Stimulated activated CD4-positive, alpha-beta T cell treated with anti-CD3 and anti-CD28 coated beads, Interleukin-1b, Interleukin-23, amount 100 ng/mL, for 48 hours (primary cell): ENCODE results near the gene TYK2.
"Not testable (repeated sequence)": the region's sequence is repeated elsewhere in the genome, so short reads cannot be mapped to it uniquely, and the experiment has no call there.

Source experiments
- DNase-seq: peaks from one replicate; pipeline ENCODE4 v3.0.0-alpha.2; 2020

The TYK2 gene

DNA sequence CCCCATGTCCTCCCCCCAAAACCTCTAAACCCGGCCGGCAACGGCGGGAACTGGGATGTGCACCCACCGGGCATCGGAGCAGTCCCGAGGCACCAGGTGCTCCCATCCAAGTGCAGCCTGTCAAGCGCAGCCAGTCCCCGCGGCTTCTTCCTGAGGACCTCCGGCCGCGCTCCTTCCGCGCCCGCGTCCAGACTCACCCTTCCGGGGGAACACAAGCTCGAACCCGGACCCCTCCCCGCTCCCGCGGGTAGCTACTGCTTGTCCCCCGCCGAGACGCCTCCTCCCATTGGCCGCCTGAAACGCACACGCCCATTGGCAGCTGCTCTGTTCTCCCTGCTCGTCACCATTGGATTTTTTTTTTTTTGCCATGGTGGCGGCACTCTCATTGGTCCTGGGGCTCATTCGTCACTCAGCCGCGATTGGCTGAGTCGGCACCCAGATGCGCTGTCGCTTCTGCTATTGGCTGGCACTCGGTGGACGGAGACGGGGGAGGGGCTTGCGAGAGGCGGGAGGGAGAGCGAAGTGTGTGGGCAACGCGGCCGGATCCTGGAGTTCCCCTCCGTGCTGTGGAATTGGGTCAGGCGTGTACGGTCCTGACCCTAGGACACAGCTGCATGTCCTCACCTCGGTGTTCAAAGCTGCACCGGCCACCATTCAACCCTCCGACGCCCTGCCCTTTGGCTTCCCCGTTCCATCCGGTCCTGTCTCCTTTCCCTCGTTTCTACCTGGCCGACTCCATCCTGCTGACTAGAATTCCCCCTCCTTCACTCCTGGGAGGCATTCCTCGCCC, at the start of gene TYK2:
Gene TYK2, minus strand, starts transcription at position 260 of the 790 bp plus-strand sequence. CDS start 2,166 bp downstream, outside the sequence.
- peak; percentile 96 for DNase-seq

DNA sequence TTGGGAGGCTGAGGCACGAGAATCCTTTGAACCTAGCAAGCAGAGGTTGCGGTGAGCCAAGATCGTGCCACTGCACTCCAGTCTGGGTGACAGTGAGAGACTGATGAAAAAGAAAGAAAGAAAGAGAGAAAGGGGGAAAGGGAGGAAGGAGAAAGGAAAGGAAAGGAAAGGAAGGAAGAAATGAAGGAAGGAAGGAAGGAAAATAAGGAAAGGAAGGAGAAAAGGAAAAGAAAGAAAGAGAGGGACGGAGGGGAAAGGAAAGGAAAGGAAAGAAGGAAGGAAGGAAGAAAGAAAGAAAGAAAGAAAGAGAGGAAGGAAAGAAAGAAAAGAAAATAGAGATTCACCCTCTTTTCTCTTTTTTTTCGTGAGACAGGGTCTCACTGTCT, 48.6 kb upstream of the TYK2 start:
- DNase-seq, result no peak

DNA sequence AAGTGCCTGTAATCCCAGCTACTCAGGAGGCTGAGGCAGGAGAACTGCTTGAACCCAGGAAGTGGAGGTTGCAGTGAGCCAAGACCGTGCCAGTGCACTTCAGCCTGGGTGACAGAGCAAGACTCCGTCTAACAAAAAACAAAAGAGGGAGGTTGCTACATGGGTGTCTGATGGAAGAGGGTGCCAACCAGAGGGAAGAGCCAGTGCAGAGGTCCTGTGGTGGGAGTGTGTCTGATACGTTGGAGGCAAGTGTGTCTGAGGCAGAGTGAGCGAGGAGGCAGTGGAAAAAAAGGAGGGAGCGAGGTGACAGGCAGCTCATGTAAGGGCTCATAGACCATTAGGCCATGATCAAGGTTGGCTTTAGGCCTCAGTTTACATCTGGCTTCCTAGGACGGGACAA, 46.8 kb upstream of the TYK2 start:
- no peak for DNase-seq

DNA sequence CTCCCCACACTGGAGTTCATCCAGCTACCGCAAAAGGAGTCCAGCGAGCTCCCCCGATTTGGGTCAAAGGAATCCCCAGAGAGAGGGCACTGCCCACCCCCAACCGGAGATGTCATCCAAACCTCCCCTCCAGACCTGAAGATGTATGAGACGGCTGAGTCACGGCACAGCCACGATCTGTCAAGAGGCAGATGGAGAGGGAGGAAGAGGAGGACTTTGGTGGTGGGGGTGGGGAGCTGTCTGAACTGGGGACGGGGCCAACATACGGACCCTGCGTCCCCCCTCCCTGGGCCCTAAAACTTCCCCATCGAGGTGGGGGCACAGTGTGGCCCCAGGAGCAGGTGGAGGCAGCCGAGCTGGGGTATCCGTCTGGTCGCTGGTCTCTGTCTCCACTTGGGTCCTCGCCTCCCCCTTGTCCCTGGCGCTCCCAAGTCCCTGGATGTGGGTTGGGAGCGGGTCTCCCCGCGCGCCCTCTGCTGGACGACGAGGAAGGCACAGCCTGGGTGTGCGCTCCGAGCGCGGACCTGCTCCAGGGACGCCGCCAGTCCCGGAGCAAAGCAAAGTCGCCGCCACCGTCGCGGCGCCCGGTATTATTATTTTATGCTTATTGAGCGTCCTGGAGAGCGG, 43.8 kb upstream of the TYK2 start:
- peak; percentile 66 for DNase-seq

DNA sequence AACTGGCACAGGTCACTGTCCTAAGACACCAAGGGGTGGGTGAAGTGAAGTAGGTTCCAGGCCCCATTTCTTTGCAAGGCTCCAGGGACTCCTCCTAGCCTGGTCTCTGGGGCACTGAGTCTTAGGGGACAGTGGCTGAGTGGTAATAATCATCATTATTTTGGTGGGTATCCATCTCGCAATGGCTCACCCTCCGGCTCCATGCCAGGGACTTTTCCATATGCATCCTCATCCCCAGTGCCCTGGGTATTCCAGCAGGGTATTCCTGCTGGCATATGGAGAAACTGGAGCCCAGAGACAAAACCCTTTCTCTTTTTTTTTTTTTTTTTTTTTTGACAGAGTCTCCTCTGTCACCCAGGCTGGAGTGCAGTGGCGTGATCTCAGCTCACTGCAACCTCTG, 42.5 kb upstream of the TYK2 start:
- no peak for DNase-seq

DNA sequence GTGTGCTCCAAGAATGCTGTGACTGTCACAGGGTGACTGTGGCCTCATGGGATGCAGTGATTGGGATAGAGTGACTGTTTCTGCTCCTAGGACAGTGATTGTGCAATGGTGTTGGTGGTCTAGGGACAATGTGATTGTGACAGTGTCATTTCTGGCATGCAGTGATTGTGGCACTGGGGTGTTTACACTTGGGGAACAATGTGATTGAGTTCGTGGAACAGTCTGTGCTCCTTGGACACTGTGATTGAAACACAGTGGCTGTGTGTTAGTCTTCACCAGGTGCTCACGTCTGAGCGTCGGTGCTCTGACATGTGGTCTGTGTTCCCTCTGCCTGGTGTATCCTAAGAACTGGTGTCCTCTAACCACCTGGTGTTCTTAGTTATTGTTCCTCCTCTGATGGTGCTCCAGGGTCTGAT, 41.7 kb upstream of the TYK2 start:
- no peak for DNase-seq

DNA sequence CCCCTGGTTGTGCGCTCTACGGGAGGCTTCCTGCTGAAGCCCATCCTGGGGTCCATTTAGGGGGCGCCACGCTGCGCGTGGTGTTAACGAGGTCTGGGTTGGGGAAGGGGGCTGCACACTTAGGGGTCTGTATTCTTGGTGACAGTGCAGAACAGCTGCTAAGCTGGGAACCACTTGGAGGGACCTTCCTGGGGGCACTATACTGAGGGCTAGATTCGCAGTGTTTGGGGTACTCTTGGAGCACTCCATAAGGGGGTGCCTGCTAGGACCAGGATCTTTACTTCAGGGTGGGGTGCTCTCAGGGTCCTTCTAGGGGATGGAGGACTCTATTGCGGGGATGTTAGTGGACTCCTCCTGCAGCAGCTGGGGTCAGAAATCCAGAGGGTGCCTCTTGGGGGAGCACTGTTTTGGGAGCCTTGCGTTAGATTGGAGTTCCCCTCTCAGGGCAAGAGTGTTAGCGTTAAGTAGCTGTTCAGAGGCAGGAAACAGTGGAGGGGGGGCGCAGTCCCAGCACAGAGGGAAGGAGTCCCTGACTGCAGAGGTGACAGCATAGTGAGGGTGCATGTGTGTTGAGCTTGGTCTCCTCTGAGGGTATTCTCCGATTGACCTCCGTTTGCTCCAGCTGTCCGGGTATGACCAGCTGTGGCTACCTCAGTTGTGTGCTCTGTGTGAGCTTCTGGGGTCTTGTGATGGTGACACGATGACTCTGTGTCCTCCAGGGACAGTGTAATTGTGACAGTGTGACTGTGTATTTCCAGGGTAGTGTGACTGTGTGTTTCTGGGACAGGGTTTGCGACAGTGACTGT, 41.1 kb upstream of the TYK2 start:
- DNase-seq, result no peak

DNA sequence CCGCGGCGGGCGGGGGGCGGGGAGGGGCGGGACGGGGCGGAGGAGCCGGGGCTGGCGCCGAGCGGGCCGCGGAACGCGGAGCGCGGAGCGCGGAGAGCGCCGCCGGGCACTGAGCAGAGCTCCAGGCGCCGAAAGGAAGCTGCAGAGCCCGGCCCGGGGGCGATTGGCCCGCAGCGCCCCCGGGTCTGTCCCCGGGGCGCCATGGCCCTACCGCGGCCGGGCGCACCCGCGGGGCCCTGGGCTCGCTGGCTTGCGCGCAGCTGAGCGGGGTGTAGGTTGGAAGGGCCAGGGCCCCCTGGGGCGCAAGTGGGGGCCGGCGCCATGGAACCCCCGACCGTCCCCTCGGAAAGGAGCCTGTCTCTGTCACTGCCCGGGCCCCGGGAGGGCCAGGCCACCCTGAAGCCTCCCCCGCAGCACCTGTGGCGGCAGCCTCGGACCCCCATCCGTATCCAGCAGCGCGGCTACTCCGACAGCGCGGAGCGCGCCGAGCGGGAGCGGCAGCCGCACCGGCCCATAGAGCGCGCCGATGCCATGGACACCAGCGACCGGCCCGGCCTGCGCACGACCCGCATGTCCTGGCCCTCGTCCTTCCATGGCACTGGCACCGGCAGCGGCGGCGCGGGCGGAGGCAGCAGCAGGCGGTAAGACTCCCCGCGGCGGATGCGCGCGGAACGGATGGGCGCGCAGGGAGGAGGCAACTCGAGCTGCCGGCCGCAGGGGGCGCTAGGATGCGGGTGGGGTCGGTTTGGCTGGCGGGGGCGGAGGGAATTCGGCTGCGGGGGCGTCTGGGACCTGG, 40.3 kb upstream of the TYK2 start, which contains the start of gene PDE4A:
Gene PDE4A, plus strand, starts transcription at position 95 of the 796 bp plus-strand sequence. Its CDS starts 227 bp downstream, at position 322.
- peak; percentile 60 for DNase-seq

DNA sequence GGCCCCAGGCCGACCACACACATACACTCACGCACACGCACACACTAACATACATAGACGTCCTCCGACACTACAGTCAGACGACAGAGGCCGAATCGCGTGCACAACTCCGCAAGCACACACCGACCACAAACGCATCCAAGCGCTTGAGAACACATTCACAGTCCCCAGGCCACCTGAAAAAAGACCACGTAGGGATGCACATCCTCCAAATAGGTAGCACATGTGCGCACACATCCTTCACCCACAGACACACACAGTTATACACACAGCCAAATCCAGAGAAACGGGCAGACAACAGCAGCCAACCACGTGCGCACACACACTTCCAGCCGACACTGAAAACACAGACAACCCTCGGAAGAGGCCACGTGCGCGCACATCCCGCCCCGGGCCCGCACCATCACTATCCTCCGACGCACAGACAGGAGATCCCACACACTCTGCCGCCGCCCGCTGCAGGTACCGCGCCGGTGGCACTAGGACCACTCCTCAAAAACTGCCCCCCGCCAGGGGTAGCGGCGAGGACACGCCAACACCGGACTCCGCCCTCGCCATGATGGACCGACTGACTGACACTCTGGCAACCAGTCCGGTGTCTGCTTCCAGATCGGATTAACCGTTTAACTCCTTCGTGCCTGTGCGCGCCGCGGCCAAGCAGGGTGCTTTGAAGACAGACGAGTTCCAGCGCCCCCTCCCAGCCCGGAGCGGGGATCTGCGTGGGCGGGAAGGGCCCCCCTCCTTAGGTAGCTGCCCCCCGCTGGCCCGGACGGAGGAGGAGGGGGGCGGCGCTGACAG, 39.5 kb upstream of the TYK2 start:
- DNase-seq, result peak; percentile 47

DNA sequence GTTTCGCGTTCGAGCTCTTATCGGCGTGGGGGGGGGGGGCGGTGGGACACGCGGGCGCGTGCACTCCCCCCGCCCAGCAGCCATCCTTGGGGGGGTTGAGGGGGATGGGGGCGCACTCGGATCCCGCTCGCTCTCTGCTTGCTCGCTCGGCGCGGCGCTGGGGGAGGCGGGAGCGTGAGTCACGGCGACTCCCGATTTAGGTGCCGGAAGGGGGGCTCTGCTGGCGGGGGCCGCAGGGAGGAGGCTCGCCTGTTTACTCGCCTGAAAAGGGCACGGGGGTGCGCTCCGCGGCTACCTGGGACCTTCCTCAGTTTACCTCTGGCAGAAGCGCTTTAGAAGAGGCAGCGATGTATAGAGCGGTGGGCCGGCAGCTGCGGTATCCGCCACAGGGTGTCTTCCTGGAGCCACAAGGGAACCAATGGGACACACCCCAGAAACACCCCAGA, 38.9 kb upstream of the TYK2 start:
- DNase-seq, result no peak

DNA sequence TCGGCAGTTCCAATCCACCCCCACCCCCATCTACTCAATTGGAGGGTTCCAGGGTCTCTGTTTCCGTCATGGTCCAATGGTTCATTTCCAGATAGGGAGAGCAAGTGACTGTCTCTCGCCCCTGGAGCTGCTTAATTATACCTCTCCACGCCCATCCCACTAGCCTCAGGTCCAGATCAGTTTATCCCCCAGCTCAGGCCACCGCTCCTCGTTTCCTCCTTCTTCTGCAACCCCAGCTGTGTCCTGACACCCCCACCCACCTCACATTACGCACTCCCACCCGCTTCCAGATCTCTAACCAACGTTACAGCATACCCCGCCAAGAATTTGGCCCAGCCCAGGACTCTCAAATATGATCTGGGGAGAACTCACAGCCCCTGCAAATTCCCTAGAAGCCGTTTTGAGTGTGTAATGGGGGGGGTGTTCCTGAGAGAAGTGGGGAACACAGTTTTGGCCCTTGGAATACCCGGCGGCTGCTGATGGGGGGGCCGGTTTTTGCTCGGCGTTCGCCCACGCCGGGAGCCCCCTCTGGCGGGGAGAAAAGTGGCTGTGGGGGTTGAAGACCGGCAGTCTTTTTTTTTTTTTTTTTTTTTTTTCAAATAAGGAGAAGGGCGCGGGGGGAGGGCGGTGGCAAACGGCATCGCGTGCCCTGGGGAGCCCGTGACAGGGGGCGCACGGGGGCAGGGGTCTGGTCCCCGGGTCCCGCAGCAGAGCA, 38.3 kb upstream of the TYK2 start:
- no peak for DNase-seq

DNA sequence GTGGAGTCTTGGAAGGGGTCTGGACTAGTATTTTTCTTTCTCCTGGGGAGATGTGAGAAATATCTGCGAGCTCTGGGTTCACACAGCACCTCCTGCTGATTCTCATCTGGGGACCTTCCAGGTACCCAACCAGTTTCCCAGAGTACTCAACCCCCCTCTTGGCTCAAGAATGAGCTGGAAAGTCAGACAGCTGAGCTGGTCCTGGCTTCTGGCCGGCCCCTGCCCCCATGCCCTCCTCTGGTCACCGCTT, 37.8 kb upstream of the TYK2 start:
- no peak for DNase-seq

DNA sequence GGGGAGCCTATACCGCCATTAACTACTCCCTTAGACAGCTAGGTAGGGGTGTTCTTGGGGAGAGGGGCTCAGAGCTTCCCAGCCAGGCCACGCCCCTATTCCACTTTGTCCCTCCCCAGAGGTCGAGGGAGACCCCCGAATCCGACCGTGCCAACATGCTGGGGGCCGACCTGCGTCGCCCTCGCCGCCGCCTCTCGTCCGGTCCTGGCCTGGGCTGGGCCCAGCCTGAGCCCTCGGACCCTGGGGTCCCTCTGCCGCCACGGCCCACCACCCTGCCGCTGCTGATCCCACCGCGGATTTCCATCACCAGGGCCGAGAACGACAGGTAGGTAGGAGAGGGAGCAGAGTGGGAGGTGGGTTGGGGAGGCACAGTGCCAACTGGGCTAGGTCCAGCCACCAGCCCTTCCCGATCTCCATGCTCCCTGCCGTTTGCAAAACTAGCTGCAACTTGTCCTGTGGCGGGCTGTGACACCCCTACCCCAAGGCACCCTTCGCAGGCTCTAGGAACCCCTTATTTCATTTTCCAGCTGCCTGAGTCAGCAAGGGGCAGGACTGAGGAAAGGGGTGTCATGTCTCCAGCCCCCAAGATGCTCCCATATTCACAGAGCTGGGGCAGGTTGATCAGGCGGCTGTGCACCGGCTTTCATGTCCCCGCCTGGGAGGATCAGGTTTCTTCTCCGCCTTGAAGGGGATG, 37.3 kb upstream of the TYK2 start:
- DNase-seq, result no peak

DNA sequence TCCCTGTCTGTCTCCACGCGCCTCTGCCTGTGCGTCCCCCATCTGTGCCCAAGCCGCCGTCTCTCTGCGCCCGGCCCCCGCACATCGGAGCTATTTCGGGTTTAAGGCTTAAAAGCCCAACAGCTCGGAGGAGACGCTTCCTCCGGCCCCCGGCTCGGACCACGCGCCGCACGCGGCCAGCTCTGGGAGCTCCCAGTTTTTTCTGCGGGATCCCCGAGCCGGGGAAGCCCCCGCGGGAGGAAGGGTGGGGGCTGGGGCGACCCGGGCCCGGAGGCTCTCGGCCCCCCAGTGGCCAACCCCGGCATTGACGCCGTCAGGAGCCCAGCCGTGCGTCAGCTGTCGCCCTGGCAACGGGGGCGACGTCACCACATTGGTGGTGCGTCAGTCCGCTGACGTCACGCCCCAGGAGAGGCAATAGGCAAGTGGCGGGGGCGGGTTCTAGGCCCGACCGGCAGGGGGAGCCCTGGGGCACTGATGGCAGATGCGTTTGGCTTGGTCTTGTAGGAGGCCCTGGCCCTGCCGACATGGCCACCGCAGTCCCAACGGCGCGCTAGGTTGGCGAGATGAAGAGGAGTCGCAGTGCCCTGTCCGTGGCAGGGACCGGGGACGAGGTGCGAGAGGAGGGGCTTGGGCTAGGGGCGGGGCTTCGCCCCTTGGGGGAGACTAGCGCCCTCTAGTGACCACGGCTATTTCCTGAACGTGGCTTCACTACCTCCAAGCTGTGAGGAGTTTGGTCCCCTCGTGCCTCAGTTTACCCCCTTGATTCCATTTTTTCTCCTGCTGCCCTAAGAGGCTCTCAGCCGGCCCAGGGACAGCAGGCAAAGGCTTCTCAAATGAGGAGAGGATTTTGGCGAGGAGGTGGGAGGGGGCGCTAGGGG, 36.2 kb upstream of the TYK2 start:
- peak; percentile 96 for DNase-seq

DNA sequence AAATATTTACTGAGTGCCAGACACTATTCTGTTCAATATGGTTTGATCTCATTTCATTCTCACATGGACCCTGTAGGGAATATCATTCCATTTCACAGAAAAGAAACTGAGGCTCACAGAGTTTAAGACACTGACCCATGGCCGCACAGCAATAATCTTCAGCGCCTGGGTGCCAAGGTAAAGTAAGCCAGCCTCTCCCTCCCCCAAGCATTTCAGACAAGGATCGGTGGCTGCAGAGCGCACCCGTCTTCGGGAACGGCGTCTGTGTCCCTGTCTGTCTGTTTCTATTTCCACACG, 35.7 kb upstream of the TYK2 start:
- no peak for DNase-seq

DNA sequence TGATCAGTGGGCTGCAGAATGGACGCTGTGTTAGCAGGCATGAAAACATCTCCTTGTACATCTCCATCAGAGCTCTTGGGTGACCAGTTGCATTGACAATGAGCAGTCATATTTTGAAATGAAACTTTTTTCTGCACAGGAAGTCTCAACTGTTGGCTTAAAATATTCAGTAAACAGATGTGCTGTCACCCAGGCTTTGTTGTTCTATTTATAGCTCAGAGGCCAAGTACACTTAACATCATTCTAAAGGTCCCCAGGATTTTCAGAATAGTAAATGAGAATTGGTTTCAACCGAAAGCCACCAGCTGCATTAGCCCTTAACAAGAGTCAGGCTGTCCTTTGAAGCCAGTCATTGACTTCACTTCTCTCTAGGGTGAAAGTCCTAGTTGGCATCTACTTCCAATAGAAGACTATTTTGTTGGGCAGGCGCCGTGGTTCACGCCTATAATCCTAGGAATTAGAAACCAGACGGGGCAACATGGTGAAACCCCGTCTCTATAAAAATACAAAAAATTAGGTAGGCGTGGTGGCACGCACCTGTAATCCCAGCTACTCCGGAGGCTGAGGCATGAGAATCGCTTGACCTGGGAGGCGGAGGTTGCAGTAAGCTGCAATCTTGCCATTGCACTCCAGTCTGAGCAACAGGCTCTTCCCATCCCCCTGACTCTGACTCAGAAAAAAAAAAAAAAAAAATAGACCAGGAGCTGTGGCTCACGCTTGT, 32.0 kb upstream of the TYK2 start:
- no peak for DNase-seq

DNA sequence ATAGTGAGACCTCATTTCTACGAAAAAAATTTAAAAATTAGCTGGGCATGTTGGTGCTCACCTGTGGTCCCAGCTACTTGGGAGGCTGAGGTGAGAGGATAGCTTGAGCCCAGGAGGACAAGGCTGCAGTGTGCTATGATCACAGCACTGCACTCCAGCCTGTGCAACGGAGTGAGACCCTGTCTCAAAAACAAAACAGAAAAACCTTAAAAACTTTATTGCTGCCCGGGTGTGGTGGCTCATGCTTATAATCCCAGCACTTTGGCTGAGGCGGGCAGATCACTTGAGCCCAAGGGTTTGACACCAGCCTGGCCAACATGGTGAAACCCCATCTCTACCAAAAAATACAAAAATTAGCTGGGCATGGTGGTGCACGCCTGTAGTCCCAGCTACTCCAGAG, 30.9 kb upstream of the TYK2 start:
- not testable (repeated sequence) for DNase-seq

DNA sequence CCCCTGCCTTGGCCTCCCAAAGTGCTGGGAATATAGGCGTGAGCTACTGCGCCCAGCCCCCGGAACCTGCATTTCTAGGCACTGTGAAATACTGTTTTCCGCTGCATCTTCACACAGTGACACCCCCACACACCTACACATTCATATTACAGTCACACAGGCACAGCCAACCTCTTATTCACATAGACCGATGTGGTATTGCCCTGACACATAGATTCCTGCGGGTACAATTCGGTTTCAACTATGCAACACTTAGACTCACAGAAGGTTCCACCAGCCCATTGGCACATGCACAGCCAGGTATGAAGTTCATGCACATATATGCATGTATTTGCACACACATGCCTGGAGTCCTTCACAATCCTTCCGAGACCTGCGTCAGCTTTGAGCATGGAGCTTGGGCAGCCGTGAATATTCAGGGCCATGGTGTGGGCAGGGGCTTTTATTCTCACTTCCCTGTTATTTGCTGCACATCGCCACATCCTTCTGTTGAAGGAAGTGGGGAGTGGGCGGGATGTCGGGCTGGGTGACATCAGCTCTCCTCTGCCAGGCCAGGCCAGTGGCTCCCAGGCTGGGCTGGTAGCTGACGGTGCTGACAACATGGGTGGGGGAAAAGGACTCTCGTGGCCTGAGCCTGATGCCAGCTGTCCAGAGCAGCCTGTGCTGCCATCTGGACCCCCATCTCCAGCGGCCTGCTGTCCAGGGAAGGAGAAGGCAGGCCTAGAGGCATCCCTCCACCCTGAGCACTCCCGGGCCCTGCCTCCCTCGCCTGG, 28.3 kb upstream of the TYK2 start:
- DNase-seq, result peak; percentile 66

DNA sequence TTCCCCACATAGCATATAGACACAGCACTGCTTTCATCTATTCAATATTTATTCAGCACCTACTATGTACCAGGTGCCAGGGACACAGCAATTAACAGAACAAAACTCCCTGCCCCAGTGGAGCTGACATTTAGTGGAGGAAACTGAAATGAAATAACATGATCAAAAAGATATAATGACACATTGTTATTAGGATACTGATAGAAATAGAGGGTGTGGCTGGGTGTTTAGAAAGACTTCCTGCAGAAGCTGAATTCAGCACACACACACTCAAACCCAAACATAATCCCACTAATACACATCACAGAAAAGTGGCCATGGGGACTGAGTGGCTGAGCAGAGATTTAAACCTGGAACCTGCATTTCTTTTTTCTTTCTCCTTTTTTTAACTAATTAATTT, 26.7 kb upstream of the TYK2 start:
- DNase-seq, result no peak
